Measurements from ENCODE around the gene SNX10.

Gene SNX10

GRCh38 chr7:26409661-26410547 lies 118.2 kb downstream of the SNX10 start:
- DNase-seq: no peak

- DNase-seq: no peak
These were observed 121.5 kb downstream of the SNX10 start for GRCh38 chr7:26413007-26413691.

GRCh38 chr7:26416004-26416403 lies 124.3 kb downstream of the SNX10 start:
- DNase-seq: no peak

GRCh38 chr7:26417911-26418413 lies 126.3 kb downstream of the SNX10 start:
- DNase-seq: no peak

GRCh38 chr7:26419198-26419597 lies 127.5 kb downstream of the SNX10 start:
- DNase-seq: no peak

- DNase-seq: no peak
These were observed 128.9 kb downstream of the SNX10 start for GRCh38 chr7:26420422-26421019.

GRCh38 chr7:26422761-26423160 lies 131.1 kb downstream of the SNX10 start:
- no peak for DNase-seq

GRCh38 chr7:26423436-26423835 lies 131.8 kb downstream of the SNX10 start:
- no peak for DNase-seq
